GM04503 (cell line): ENCODE results near the gene UTP25.
"Not testable (repeated sequence)": the region's sequence is repeated elsewhere in the genome, so short reads cannot be mapped to it uniquely, and the experiment has no call there.

ENCODE experiments used
- DNase-seq: peaks from one replicate; pipeline ENCODE4 v3.0.0-alpha.2; 2012; ENCODE audit warnings: low read depth

Gene UTP25

GRCh38 chr1:209871430-209871829, 43.7 kb downstream of the UTP25 start:
- DNase-seq = no peak

GRCh38 chr1:209873067-209873799, 45.5 kb downstream of the UTP25 start:
- no peak for DNase-seq

- no peak for DNase-seq
These were observed 47.7 kb downstream of the UTP25 start for GRCh38 chr1:209875515-209875914.

- no peak for DNase-seq
These were observed 48.5 kb downstream of the UTP25 start for GRCh38 chr1:209876078-209876800.

- DNase-seq = no peak
These were observed 49.5 kb downstream of the UTP25 start for GRCh38 chr1:209877087-209877764.

- DNase-seq = no peak
These were observed 51.2 kb downstream of the UTP25 start for GRCh38 chr1:209878964-209879363.

GRCh38 chr1:209879539-209879938, 51.8 kb downstream of the UTP25 start:
- no peak for DNase-seq

- no peak for DNase-seq
These were observed 52.3 kb downstream of the UTP25 start for GRCh38 chr1:209880031-209880430.

GRCh38 chr1:209881619-209882018, 53.8 kb downstream of the UTP25 start:
- DNase-seq = no peak

- no peak for DNase-seq
These were observed 54.5 kb downstream of the UTP25 start for GRCh38 chr1:209882286-209882685.

- no peak for DNase-seq
These were observed 55.2 kb downstream of the UTP25 start for GRCh38 chr1:209882942-209883340.

GRCh38 chr1:209883341-209883971, 55.7 kb downstream of the UTP25 start:
- peak; percentile 77 for DNase-seq

GRCh38 chr1:209884249-209884648, 56.5 kb downstream of the UTP25 start:
- DNase-seq = no peak

- peak; percentile 96 for DNase-seq
These were observed 56.9 kb downstream of the UTP25 start for GRCh38 chr1:209884665-209885117.

- DNase-seq = no peak
These were observed 57.8 kb downstream of the UTP25 start for GRCh38 chr1:209885403-209886218.

- no peak for DNase-seq
These were observed 58.4 kb downstream of the UTP25 start for GRCh38 chr1:209886219-209886536.

GRCh38 chr1:209888291-209889076, 60.7 kb downstream of the UTP25 start:
- DNase-seq = not testable (repeated sequence)

GRCh38 chr1:209889077-209889418, 61.3 kb downstream of the UTP25 start:
- no peak for DNase-seq

- DNase-seq = no peak
These were observed 63.0 kb downstream of the UTP25 start for GRCh38 chr1:209890641-209891330.

GRCh38 chr1:209893751-209894150, 66.0 kb downstream of the UTP25 start:
- no peak for DNase-seq
